ENCODE data around the gene MLPH.

MLPH gene

GRCh38 chr2:237451643-237452469, 35.2 kb upstream of the MLPH start:
- no peak for TF ChIP-seq CTCF (IDR thresholded peaks at IDR 0.05)

- no peak for TF ChIP-seq CTCF (IDR thresholded peaks at IDR 0.05)
Observed at GRCh38 chr2:237452861-237453260, 34.2 kb upstream of the MLPH start.

GRCh38 chr2:237453671-237454070, 33.4 kb upstream of the MLPH start:
- TF ChIP-seq CTCF (IDR thresholded peaks at IDR 0.05) = no peak

GRCh38 chr2:237455764-237456163, 31.3 kb upstream of the MLPH start:
- TF ChIP-seq CTCF (IDR thresholded peaks at IDR 0.05) = no peak

GRCh38 chr2:237456200-237456843, 30.7 kb upstream of the MLPH start:
- TF ChIP-seq CTCF (IDR thresholded peaks at IDR 0.05) = no peak

GRCh38 chr2:237457388-237457941, 29.6 kb upstream of the MLPH start:
- no peak for TF ChIP-seq CTCF (IDR thresholded peaks at IDR 0.05)

- TF ChIP-seq CTCF (IDR thresholded peaks at IDR 0.05) = no peak
Observed at GRCh38 chr2:237458519-237458918, 28.5 kb upstream of the MLPH start.

Data from LNCAP (cell line).